Measurements from ENCODE around the gene TMEM219. TPM values are rescaled to one million over a fixed set of nuclear protein-coding genes. Genes with fewer than 3 reads are reported as not detected.

The TMEM219 gene
- total RNA-seq, 4 donors from 2014 or later = 53.8 to 149 (median 120) TPM

DNA sequence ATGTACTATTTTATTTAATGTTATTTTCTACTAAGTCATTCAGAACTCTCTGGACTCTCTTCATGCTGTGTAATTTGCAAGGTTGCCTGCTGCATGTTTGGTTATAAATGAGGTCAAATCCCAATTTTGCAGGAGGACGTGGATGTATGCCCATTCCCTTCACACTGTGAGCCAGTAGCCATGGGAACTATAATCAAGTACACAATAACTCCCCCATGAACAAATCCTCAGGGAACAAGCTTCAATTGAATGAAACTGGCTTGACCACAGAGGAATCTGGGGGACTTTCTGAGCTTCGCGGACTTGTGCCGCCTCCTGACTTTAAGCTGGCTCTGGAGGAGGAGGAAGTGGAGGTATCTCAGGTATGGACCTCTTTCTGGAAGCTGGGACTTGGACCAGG lies 21.2 kb upstream of the TMEM219 start:
- TF ChIP-seq, protein P1, sequence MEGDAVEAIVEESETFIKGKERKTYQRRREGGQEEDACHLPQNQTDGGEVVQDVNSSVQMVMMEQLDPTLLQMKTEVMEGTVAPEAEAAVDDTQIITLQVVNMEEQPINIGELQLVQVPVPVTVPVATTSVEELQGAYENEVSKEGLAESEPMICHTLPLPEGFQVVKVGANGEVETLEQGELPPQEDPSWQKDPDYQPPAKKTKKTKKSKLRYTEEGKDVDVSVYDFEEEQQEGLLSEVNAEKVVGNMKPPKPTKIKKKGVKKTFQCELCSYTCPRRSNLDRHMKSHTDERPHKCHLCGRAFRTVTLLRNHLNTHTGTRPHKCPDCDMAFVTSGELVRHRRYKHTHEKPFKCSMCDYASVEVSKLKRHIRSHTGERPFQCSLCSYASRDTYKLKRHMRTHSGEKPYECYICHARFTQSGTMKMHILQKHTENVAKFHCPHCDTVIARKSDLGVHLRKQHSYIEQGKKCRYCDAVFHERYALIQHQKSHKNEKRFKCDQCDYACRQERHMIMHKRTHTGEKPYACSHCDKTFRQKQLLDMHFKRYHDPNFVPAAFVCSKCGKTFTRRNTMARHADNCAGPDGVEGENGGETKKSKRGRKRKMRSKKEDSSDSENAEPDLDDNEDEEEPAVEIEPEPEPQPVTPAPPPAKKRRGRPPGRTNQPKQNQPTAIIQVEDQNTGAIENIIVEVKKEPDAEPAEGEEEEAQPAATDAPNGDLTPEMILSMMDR (IDR thresholded peaks at IDR 0.05; ENCODE audit: low read depth) = no peak

DNA sequence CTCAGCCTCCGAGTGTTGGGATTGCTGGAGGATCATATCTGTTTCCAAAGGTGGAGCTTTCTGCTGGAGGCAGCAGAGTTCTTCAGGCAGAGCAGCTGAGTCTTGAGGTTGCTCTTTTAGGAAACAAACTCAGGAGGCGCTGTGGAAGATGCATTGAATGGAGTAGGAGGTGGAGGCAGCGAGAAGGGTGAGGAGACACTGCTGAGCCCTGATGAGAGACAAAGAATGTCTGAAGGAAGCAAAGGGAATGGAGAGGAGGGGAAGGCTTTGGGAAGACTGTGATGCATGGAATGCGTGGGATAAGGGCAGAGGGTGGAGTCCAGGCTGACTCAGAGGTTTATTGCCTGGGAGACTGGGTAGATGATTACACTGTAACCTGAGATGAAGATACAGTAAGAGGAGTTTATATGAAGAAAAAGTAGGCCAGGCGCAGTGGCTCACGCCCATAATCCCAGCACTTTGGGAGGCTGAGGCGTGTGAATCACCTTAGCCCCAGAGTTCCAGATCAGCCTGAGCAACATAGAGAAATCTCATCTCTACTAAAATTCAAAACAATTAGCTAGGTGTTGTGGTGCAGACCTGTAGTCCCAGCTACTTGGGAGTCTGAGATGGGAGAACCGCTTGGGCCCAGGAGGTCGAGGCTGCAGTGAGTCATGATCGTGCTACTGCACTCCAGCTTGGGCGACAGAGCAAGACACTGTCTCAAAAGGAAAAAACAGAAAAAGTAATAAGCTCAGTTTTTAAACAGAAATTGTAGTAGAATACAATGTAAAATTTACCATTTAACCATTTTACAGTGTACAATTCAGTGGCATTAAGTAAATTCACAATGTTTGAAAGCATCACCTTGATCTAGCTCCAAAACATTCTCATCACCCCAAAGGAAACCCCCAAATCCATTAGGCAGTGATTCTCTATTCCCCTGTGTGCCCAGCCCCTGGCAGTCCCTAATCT lies 17.8 kb upstream of the TMEM219 start:
- TF ChIP-seq, protein P1 (IDR thresholded peaks at IDR 0.05; ENCODE audit: low read depth) = no peak

DNA sequence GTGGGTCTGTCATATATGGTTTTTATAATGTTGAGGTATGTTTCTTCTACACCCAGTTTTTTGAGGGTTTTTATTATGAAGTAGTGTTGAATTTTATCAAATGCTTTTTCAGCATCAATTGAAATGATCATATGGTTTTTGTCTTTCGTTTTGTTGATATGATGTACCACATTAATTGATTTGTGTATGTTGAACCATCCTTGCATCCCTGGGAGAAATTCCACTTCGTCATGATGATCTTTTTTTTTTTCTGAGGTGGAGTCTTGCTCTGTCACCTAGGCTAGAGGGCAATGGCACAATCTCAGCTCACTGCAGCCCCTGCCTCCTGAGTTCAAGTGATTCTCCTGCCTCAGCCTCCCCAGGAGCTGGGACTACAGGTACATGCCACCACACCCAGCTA lies 14.0 kb upstream of the TMEM219 start:
- TF ChIP-seq, protein P1 (IDR thresholded peaks at IDR 0.05; ENCODE audit: low read depth) = no peak

DNA sequence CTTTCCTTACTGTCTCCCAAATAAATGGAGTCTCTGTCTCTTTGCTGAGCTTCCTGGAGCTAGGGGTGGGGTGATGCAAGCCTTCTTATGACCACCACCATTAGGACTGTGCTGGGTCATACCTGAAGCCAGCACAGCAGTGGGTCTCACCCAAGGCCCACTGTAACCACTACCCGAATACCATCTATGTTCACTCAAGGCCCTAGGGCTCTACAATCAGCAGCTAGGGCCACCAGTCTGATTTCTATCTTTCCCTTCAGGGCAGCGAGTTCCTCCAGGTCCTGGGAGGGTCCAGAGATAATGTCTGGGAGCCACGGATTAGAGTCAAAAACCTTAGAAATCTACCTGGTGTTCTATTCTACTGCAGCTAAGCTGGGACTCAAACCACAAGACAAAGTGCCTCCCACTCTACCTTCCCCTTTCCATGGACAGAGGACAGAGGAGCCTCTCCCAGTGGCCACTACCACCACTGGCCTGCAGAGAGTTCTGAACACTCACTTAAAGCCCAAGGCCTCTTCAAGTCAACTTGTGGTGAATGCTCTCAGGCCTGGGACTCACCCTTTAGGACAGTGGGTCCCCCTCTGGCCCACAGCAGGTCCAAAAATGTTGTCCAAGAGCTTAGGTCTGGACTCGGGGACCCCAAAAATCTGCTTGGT lies 10.9 kb upstream of the TMEM219 start:
- TF ChIP-seq, protein P1 (IDR thresholded peaks at IDR 0.05; ENCODE audit: low read depth) = no peak

DNA sequence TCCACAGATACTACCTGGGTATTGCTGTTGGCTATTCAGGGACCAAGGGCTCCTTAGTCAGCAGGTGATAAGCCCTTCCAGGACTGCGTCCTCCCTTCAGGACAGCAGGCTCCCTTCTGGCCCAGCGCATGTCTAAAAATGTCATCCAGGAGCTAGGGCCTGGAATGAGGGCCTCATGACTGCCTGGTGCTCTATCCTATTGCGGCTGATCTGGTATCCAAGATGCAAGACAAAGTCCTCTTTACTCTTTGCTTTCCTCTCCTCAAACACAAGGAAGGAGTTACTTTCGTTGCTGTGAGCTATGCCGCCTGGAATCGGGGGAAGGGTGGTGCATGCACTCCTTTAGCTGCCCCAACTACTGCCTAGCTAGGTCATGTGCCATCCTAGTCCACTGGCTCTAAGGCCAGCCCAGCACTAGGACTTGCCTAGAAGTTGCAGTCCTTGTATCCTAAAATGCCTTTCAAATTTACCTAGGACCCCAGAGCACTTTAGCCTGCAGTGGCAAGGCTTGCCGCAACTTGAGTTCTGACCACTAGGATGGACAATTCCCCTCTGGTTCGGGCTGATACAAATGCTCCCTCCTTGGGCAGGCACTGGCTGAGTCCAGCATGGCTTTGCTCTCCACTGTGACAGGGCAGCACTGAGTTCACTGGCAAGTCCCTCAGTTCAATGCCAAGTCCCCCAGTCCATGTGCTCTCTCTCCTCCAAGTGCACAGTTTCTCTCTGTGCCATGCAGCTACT lies 10.1 kb upstream of the TMEM219 start:
- TF ChIP-seq, protein P1 (IDR thresholded peaks at IDR 0.05; ENCODE audit: low read depth) = no peak

DNA sequence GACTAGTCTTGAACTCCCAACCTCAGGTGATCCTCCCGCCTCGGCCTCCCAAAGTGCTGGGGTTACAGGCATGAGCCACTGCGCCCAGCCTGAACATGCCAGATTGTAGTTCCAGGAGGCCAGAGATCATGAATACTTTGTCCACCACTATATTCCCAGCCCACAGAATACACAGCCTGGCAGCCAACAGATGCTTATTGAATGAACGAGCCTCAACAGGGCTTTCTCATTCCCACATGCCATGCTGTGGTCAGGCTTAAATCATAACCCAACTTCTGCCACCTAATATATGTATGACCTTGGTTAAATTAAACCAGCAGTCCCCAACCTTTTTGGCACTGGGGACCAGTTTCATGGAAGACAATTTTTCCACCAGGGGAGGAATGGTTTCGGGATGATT lies 3.1 kb upstream of the TMEM219 start:
- TF ChIP-seq, protein P1 (IDR thresholded peaks at IDR 0.05; ENCODE audit: low read depth) = no peak

DNA sequence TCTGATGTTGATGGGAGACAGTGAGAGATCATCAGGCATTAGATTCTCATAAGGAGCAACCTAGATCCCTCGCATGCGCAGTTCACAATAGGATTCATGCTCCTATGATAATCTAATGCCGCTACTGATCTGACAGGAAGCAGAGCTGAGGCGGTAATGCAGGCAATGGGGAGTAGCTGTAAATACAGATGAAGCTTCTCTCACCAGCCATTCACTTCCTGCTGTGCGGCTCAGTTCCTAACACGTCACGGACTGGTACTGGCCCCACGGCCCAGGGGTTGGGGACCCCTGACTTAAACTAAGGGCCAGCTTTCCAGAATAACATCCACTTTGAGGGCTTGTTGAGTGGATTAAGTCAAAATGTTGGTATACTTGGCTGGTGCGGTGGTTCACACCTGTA lies 2.6 kb upstream of the TMEM219 start:
- TF ChIP-seq, protein P1 (IDR thresholded peaks at IDR 0.05; ENCODE audit: low read depth) = no peak
